H1 (cell line): ENCODE data around the gene CEP72. TPM values are rescaled to one million over a fixed set of nuclear protein-coding genes. Genes with fewer than 3 reads are reported as not detected.

Experiments used
- CTCF ChIA-PET: fragments of 300-600 bp; sonication (Branson Sonifier 250); formaldehyde crosslinking; loops from one replicate; lab custom pipeline; 2021; ENCODE audit not compliant: partially characterized antibody; lab: Charles Lee
- POLR2A ChIA-PET: fragments of 300-600 bp; sonication (Branson Sonifier 250); formaldehyde crosslinking; loops from one replicate; lab custom pipeline; 2021; ENCODE audit warnings: inconsistent platforms; ENCODE audit not compliant: partially characterized antibody; lab: Charles Lee
- DNase-seq, 2 experiments: peaks; one replicate each; pipeline versions ENCODE4 v3.0.0 to v3.0.0-alpha.2; 2010 to 2022; ENCODE audit warnings: low spot score in 2 of 2, low read depth in 1 of 2, mixed read lengths in 1 of 2
- FAIRE-seq: peaks from 2 replicates; lab custom pipeline; 2011; peaks lifted over from hg19 to GRCh38; lab: Jason Lieb, UNC
- H2AFZ ChIP-seq: 2 replicates; pipeline ENCODE4 v1.8.1; 2012; ENCODE audit warnings: low read length, inconsistent platforms
- H2AK5ac ChIP-seq: 2 replicates; pipeline ENCODE4 v1.6.1; 2013; ENCODE audit warnings: low read depth, low read length
- H2BK120ac ChIP-seq: replicated peaks from 2 replicates; pipeline ENCODE3; 2013; ENCODE audit warnings: low read depth, low read length, inconsistent platforms
- H2BK12ac ChIP-seq: 2 replicates; pipeline ENCODE4 v1.6.1; 2013; ENCODE audit warnings: low read depth, low read length
- H2BK15ac ChIP-seq: 2 replicates; pipeline ENCODE4 v1.6.1; 2013; ENCODE audit warnings: low read length
- H2BK20ac ChIP-seq: 2 replicates; pipeline ENCODE4 v1.6.1; 2013; ENCODE audit warnings: low read length
- H2BK5ac ChIP-seq: 2 replicates; pipeline ENCODE4 v1.6.1; 2013; ENCODE audit warnings: low read depth, low read length
- H3K14ac ChIP-seq: 2 replicates; pipeline ENCODE4 v1.6.1; 2013; ENCODE audit warnings: inconsistent platforms; ENCODE audit not compliant: insufficient read length
- H3K18ac ChIP-seq: 2 replicates; pipeline ENCODE4 v1.6.1; 2013; ENCODE audit warnings: low read length; ENCODE audit errors: extremely low read depth
- H3K23ac ChIP-seq: 2 replicates; pipeline ENCODE4 v1.6.1; 2013; ENCODE audit warnings: inconsistent platforms; ENCODE audit not compliant: insufficient read length
- H3K23me2 ChIP-seq: 2 replicates; pipeline ENCODE4 v1.6.1; 2013; ENCODE audit warnings: low read depth, low read length
- H3K27ac ChIP-seq: 2 replicates; pipeline ENCODE4 v1.6.1; 2011; ENCODE audit warnings: low read depth, low read length, inconsistent platforms
- H3K27me3 ChIP-seq, 4 experiments: replicated peaks in 1 of 4; 1 replicate in 1 of 4; 2 replicates in 3 of 4; pipeline versions ENCODE4 v1.6.1 to v1.8.1; 2011 to 2013; ENCODE audit warnings: low read length in 3 of 4, mild to moderate bottlenecking in 3 of 4, inconsistent platforms in 2 of 4, mixed read lengths in 2 of 4, moderate library complexity in 1 of 4; ENCODE audit not compliant: control insufficient read depth in 3 of 4, insufficient read depth in 3 of 4; ENCODE audit errors: extremely low read depth in 1 of 4
- H3K36me3 ChIP-seq, 4 experiments: 2 replicates each; pipeline versions ENCODE4 v1.6.1 to v1.8.1; 2011 to 2013; ENCODE audit warnings: mild to moderate bottlenecking in 4 of 4, low read length in 3 of 4, moderate library complexity in 2 of 4, control low read depth in 1 of 4, inconsistent platforms in 1 of 4; ENCODE audit not compliant: insufficient read depth in 4 of 4, control insufficient read depth in 2 of 4
- H3K4ac ChIP-seq: replicated peaks from 2 replicates; pipeline ENCODE3; 2013; ENCODE audit warnings: low read length, low read depth, mixed read lengths, inconsistent platforms; ENCODE audit not compliant: insufficient read length
- H3K4me1 ChIP-seq, 4 experiments: replicated peaks in 1 of 4; 1 replicate in 1 of 4; 2 replicates in 3 of 4; pipeline versions ENCODE4 v1.6.1 to v1.8.1; 2011 to 2013; ENCODE audit warnings: low read length in 3 of 4, inconsistent platforms in 2 of 4, mixed read lengths in 1 of 4; ENCODE audit not compliant: insufficient read depth in 4 of 4, control insufficient read depth in 3 of 4
- H3K4me2 ChIP-seq, 2 experiments: 2 replicates each; pipeline versions ENCODE4 v1.6.1 to v1.8.1; 2011 to 2013; ENCODE audit warnings: low read depth in 2 of 2, low read length in 2 of 2, control low read depth in 1 of 2, inconsistent platforms in 1 of 2, mild to moderate bottlenecking in 1 of 2; ENCODE audit not compliant: insufficient read depth in 1 of 2
- H3K4me3 ChIP-seq, 4 experiments: fragments of 200-600, 300-600 bp in 1 of 4; sonication (generic), shearing (Covaris generic), sonication (Bioruptor Twin) in 1 of 4; 2 replicates each; pipeline versions ENCODE4 v1.5.1 to v1.8.1; 2011 to 2016; ENCODE audit warnings: low read length in 4 of 4, low read depth in 3 of 4, control low read depth in 2 of 4, inconsistent platforms in 2 of 4, mild to moderate bottlenecking in 2 of 4, mixed read lengths in 1 of 4, moderate library complexity in 1 of 4; ENCODE audit not compliant: insufficient read depth in 2 of 4; ENCODE audit errors: extremely low read depth in 1 of 4
- H3K56ac ChIP-seq: replicated peaks from 2 replicates; pipeline ENCODE3; 2013; ENCODE audit warnings: low read depth, mild to moderate bottlenecking, mixed read lengths, low read length, inconsistent platforms; ENCODE audit not compliant: insufficient read length
- H3K79me1 ChIP-seq: 2 replicates; pipeline ENCODE4 v1.6.1; 2013; ENCODE audit warnings: low read depth, low read length, control low read depth
- H3K79me2 ChIP-seq, 2 experiments: 2 replicates each; pipeline versions ENCODE4 v1.6.1 to v1.8.1; 2012 to 2013; ENCODE audit warnings: low read length in 2 of 2, mild to moderate bottlenecking in 2 of 2, inconsistent platforms in 1 of 2; ENCODE audit not compliant: insufficient read depth in 2 of 2, control insufficient read depth in 1 of 2
- H3K9ac ChIP-seq, 4 experiments: replicated peaks in 1 of 4; 1 replicate in 1 of 4; 2 replicates in 3 of 4; pipeline versions ENCODE4 v1.6.1 to v1.8.1; 2011 to 2013; ENCODE audit warnings: low read depth in 3 of 4, low read length in 3 of 4, control low read depth in 2 of 4, mild to moderate bottlenecking in 2 of 4, moderate library complexity in 2 of 4, inconsistent platforms in 1 of 4; ENCODE audit errors: extremely low read depth in 1 of 4
- H3K9me3 ChIP-seq, 2 experiments: 2 replicates each; pipeline versions ENCODE4 v1.6.1 to v1.8.1; 2012 to 2013; ENCODE audit warnings: mild to moderate bottlenecking in 2 of 2, moderate library complexity in 2 of 2, control low read depth in 1 of 2, inconsistent platforms in 1 of 2, low read depth in 1 of 2, low read length in 1 of 2, mixed read lengths in 1 of 2; ENCODE audit not compliant: insufficient read depth in 2 of 2
- H4K20me1 ChIP-seq, 2 experiments: replicated peaks in 1 of 2; 2 replicates each; pipeline versions ENCODE3 to v1.8.1; 2011 to 2013; ENCODE audit warnings: inconsistent platforms in 2 of 2, low read length in 2 of 2, mild to moderate bottlenecking in 1 of 2; ENCODE audit not compliant: insufficient read depth in 2 of 2, control insufficient read depth in 1 of 2
- H4K5ac ChIP-seq: 2 replicates; pipeline ENCODE4 v1.6.1; 2013; ENCODE audit warnings: low read length, low read depth, mixed read lengths, inconsistent platforms; ENCODE audit not compliant: insufficient read length
- H4K8ac ChIP-seq: 2 replicates; pipeline ENCODE4 v1.8.0; 2013; ENCODE audit warnings: mild to moderate bottlenecking, moderate library complexity, low read length, inconsistent platforms; ENCODE audit not compliant: insufficient read depth; ENCODE audit errors: extremely low read depth
- H4K91ac ChIP-seq: replicated peaks from 2 replicates; pipeline ENCODE3; 2013; ENCODE audit warnings: low read length, mixed read lengths, inconsistent platforms; ENCODE audit not compliant: insufficient read length
- BCL11A ChIP-seq, 2 experiments: IDR thresholded peaks; one replicate each; pipeline ENCODE4 v1.6.1; 2011; ENCODE audit warnings: low read depth in 2 of 2, low read length in 2 of 2, mild to moderate bottlenecking in 2 of 2
- CHD1 ChIP-seq: IDR thresholded peaks from 2 replicates; pipeline ENCODE4 v1.6.1; 2012; ENCODE audit warnings: low read depth, low read length, improper control_type of control experiment
- HDAC6 ChIP-seq: IDR thresholded peaks from one replicate; pipeline ENCODE4 v1.7.1; 2012; ENCODE audit warnings: low read depth, mild to moderate bottlenecking, inconsistent platforms, low read length, moderate library complexity
- JUN ChIP-seq: IDR thresholded peaks from 2 replicates; pipeline ENCODE4 v1.6.1; 2011; ENCODE audit warnings: low read depth, mild to moderate bottlenecking, improper control_type of control experiment, low read length
- KDM1A ChIP-seq: fragments of 200-600, 300-600 bp; sonication (generic); IDR thresholded peaks from 2 replicates; pipeline ENCODE4 v1.7.1; 2016; ENCODE audit warnings: mild to moderate bottlenecking, low read length, borderline replicate concordance
- RBBP5 ChIP-seq: IDR thresholded peaks from 2 replicates; pipeline ENCODE4 v1.7.1; 2012; ENCODE audit warnings: low read depth, mild to moderate bottlenecking, inconsistent platforms, low read length, moderate library complexity, borderline replicate concordance
- RNF2 ChIP-seq: fragments of 200-900, 300-1000 bp; sonication (generic); IDR thresholded peaks from 2 replicates; pipeline ENCODE4 v1.7.1; 2016; ENCODE audit warnings: borderline replicate concordance, low read depth, mild to moderate bottlenecking, antibody characterized with exemption, low read length; ENCODE audit not compliant: poor library complexity, severe bottlenecking; ENCODE audit errors: missing control alignments
- SAP30 ChIP-seq: fragments of 300-600 bp; sonication (generic); IDR thresholded peaks from 2 replicates; pipeline ENCODE4 v1.7.1; 2012; ENCODE audit warnings: low read length, moderate library complexity, mild to moderate bottlenecking, inconsistent platforms; ENCODE audit not compliant: insufficient read depth, insufficient replicate concordance
- SP2 ChIP-seq: IDR thresholded peaks from 2 replicates; pipeline ENCODE4 v1.6.1; 2012; ENCODE audit warnings: mild to moderate bottlenecking, low read length, inconsistent platforms
- SRF ChIP-seq: IDR thresholded peaks from 2 replicates; pipeline ENCODE4 v1.6.1; 2011; ENCODE audit warnings: mild to moderate bottlenecking, low read depth, low read length, moderate library complexity
- WGBS, 2 experiments: shearing (Covaris generic) in 1 of 2; methylation state at CpG; one replicate each; pipeline versions ENCODE4 v1.1.6 to v1.1.7; 2013 to 2015; ENCODE audit warnings: low lambda C conversion rate in 2 of 2, mixed read lengths in 2 of 2, inconsistent platforms in 1 of 2, low coverage in 1 of 2, missing lambda C conversion rate in 1 of 2; ENCODE audit not compliant: insufficient replicate concordance in 2 of 2, insufficient coverage in 1 of 2, insufficient read length in 1 of 2; ENCODE audit errors: extremely low coverage in 1 of 2, missing lambda C conversion rate in 1 of 2; 5-methylcytosine and 5-hydroxymethylcytosine counted together
- polyA plus RNA-seq, 7 experiments: library from polyadenylated mRNA; depleted of rRNA in 3 of 7; stranded (reverse) in 5 of 7; unstranded in 2 of 7; fragments of >200 nt in 5 of 7; fragments of 200-250 nt in 2 of 7; gene quantifications; 1 replicate in 5 of 7; 2 replicates in 1 of 7; 4 replicates in 1 of 7; pipeline versions ENCODE4 v1.2.1 to v1.2.3, GENCODE V29; 2011 to 2013; ENCODE audit warnings: missing spikeins in 2 of 7, mixed read lengths in 2 of 7
- total RNA-seq: library from RNA; stranded (reverse); fragmentation: NEBNext Ultra II Directional; extraction: Animal tissue kit (Norgen Biotek cat#: 25700); gene quantifications from 2 replicates; pipeline ENCODE4 v1.2.1, GENCODE V29; 2021
- TF ChIP-seq, protein P1 (sequence below): IDR thresholded peaks from 2 replicates; pipeline ENCODE4 v1.6.1; 2012; ENCODE audit warnings: low read length, inconsistent platforms

CEP72 gene
- total and polyA plus RNA-seq, 2 of the 8 experiments (the other 6 are each of a cell fraction or from before 2014, with no cell fraction given) = 13.1 to 19.6 TPM

GRCh38 chr5:609506-609905 lies 2.6 kb upstream of the CEP72 start:
- Histone ChIP-seq H2BK15ac (no peak overlapping the region), H4K91ac (no peak overlapping the region), H2AFZ (no peak overlapping the region), H3K4me1 (peaks cover 0 to 2% (median under 1%) of the 10 kb centered on the region in 4 experiments; a peak in 4 of 7 replicates), H4K20me1 (peaks cover 0 to 16% of the 10 kb centered on the region in 2 experiments), H3K23ac (no peak overlapping the region), H3K56ac (no peak overlapping the region), H2BK5ac (no peak overlapping the region), H3K18ac (no peak overlapping the region), H2BK12ac (no peak overlapping the region), H3K27me3 (peaks cover 0 to 2% (median 0%) of the 10 kb centered on the region in 4 experiments; a peak in 1 of 7 replicates), H3K4me2 (no peak overlapping the region), H3K9ac (no peak overlapping the region), H3K9me3 (no peaks in the 10 kb centered on the region), H3K23me2 (peaks cover 5% of the 10 kb centered on the region; the same call in 1 of the 2 replicates), H2BK120ac (no peak overlapping the region), H3K79me2 (peaks cover 6 to 21% of the 10 kb centered on the region in 2 experiments; a peak in 3 of 4 replicates), H3K27ac (no peak overlapping the region), H3K79me1 (no peaks in the 10 kb centered on the region; the same call in 1 of the 2 replicates), H2BK20ac (no peak overlapping the region), H3K4ac (no peak overlapping the region), H3K14ac (no peak overlapping the region), H4K8ac (no peak overlapping the region), H3K36me3 (no peaks in the 10 kb centered on the region), H4K5ac (no peak overlapping the region), H2AK5ac (no peak overlapping the region), H3K4me3 (no peak overlapping the region)
- FAIRE-seq (no peak), DNase-seq (no peak)
- CTCF ChIA-PET = no interaction called here
- POLR2A ChIA-PET = no interaction called here
- 84% methylated on average over 5 of the region's 5 CpGs; no CpG with 5 or more reads in 1 of the 2 experiments for WGBS, 2 experiments
- no peak for TF ChIP-seq HDAC6
- TF ChIP-seq JUN = no peak
- no peak for TF ChIP-seq BCL11A (IDR thresholded peaks at IDR 0.05; ENCODE audit: low read depth in 2 of 2, low read length in 2 of 2)
- no peak for TF ChIP-seq RNF2
- TF ChIP-seq, protein P1, sequence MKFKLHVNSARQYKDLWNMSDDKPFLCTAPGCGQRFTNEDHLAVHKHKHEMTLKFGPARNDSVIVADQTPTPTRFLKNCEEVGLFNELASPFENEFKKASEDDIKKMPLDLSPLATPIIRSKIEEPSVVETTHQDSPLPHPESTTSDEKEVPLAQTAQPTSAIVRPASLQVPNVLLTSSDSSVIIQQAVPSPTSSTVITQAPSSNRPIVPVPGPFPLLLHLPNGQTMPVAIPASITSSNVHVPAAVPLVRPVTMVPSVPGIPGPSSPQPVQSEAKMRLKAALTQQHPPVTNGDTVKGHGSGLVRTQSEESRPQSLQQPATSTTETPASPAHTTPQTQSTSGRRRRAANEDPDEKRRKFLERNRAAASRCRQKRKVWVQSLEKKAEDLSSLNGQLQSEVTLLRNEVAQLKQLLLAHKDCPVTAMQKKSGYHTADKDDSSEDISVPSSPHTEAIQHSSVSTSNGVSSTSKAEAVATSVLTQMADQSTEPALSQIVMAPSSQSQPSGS = no peak
- TF ChIP-seq RBBP5 = no peak
- no peak for TF ChIP-seq CHD1
- no peak for TF ChIP-seq SRF
- TF ChIP-seq KDM1A = no peak
- TF ChIP-seq SP2 = no peak
- TF ChIP-seq SAP30 = no peak
